ENCODE measurements around the gene MTOR. TPM values are rescaled to one million over a fixed set of nuclear protein-coding genes. Genes with fewer than 3 reads are reported as not detected.

Gene MTOR
- total RNA-seq, 1 donor from 2014 or later, result 61.9 TPM

DNA sequence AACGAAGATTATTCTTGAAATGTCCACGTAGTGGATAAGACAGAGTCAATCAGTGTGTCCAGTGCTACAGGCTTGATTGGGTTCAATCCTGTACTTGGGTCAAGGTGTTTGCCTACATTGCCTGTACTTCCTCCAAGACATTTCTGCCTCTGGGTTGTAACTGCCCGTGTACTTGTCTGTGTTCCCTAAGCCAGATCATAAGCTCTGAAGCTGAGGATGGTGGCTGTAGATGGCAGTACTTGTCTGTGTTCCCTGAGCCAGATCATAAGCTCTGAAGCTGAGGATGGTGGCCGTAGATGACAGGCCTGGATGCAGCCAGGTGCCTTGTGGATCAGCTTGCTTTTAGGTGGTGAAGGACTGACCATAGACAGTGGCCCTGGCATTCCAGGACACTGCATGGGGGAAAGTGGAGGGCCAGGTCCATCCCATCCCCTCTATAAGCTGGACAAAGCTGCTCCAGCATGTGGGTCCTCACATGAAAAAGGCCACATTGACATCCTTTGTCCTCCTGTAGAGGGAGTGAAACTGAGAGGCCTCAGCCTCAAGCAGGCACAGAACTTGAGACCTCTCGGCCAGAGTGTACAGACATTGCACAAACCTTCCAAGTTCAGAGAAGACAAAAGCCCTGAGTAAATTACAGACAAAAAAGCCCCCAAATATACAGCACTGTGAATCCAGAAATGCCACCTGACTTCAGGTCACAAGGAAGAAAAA, 200.5 kb downstream of the MTOR start:
- H3K27me3 Mint-ChIP-seq (ENCODE audit: unreplicated experiment), result peaks cover 3% of the 10 kb centered on the region
- peaks cover 12% of the 10 kb centered on the region for H3K36me3 Mint-ChIP-seq (ENCODE audit: low read depth, unreplicated experiment)
- no peak overlapping the region for H3K4me3 Mint-ChIP-seq (ENCODE audit: unreplicated experiment)
- H3K4me1 Mint-ChIP-seq (ENCODE audit: unreplicated experiment), result peaks cover 13% of the 10 kb centered on the region
- DNase-seq (ENCODE audit: low spot score), result no peak
- H3K9me3 Mint-ChIP-seq (ENCODE audit: unreplicated experiment), result no peaks in the 10 kb centered on the region
- TF ChIP-seq, protein P1, sequence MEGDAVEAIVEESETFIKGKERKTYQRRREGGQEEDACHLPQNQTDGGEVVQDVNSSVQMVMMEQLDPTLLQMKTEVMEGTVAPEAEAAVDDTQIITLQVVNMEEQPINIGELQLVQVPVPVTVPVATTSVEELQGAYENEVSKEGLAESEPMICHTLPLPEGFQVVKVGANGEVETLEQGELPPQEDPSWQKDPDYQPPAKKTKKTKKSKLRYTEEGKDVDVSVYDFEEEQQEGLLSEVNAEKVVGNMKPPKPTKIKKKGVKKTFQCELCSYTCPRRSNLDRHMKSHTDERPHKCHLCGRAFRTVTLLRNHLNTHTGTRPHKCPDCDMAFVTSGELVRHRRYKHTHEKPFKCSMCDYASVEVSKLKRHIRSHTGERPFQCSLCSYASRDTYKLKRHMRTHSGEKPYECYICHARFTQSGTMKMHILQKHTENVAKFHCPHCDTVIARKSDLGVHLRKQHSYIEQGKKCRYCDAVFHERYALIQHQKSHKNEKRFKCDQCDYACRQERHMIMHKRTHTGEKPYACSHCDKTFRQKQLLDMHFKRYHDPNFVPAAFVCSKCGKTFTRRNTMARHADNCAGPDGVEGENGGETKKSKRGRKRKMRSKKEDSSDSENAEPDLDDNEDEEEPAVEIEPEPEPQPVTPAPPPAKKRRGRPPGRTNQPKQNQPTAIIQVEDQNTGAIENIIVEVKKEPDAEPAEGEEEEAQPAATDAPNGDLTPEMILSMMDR (IDR thresholded peaks at IDR 0.05; ENCODE audit: unreplicated experiment), result no peak
- no peak overlapping the region for H3K27ac Mint-ChIP-seq (ENCODE audit: unreplicated experiment)

DNA sequence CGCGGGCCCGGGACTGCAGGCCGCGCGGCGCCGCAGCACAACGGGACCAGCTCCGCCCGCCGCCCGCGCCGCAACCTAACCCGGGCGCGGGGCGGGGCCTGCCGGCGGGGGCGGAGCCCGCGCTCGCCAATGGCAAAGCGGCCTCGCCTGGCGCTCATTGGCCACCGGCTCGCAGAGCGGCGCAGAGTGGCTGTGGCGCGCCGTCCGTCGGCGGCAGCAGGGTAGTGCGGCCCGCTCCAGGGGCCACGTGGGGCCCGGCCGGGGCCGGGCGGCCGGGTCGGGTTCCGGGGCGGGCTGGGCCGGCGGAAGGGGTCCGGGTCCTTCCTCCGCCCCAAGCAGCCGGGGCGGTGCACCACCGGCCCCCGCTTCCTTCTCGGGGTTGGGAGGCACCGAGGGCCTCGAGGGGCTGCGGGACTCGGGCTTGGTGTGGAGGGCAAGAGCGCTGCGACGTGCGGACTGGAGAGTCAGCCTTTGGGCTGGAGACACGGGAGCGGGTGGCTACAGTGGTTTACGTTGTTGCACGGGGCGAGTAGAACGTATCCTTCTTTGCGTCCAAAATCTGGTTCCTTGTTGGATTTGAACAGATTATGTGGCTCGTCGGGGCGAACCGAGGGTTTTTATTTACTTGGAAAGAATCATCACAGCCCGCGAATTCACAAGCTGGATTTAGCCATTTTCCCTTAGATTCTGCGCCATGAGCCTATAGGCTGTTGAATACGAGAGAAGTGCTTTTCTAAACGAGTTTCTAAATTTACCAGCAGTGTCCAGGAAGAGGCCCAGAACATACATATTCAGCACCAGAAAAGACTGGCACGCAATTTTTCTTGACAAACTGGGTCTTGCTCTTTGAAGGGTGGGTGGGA, 202.2 kb downstream of the MTOR start, which contains the start of gene SRM:
SRM (minus strand) TSS at position 51 of the 863 bp plus-strand sequence. CDS start 75 bp downstream, outside the sequence.
- TF ChIP-seq, protein P1 (IDR thresholded peaks at IDR 0.05; ENCODE audit: unreplicated experiment), result peak; percentile 50
- H3K9me3 Mint-ChIP-seq (ENCODE audit: unreplicated experiment), result no peaks in the 10 kb centered on the region
- H3K27me3 Mint-ChIP-seq (ENCODE audit: unreplicated experiment), result peaks cover 3% of the 10 kb centered on the region
- no peak within 1 kb of the TSS for H3K27ac Mint-ChIP-seq (ENCODE audit: unreplicated experiment)
- H3K4me3 Mint-ChIP-seq (ENCODE audit: unreplicated experiment), result peak within 1 kb of the TSS; percentile 97
- no peaks in the 10 kb centered on the region for H3K36me3 Mint-ChIP-seq (ENCODE audit: low read depth, unreplicated experiment)
- H3K4me1 Mint-ChIP-seq (ENCODE audit: unreplicated experiment), result peaks cover 13% of the 10 kb centered on the region
- DNase-seq (ENCODE audit: low spot score), result peak; percentile 93

DNA sequence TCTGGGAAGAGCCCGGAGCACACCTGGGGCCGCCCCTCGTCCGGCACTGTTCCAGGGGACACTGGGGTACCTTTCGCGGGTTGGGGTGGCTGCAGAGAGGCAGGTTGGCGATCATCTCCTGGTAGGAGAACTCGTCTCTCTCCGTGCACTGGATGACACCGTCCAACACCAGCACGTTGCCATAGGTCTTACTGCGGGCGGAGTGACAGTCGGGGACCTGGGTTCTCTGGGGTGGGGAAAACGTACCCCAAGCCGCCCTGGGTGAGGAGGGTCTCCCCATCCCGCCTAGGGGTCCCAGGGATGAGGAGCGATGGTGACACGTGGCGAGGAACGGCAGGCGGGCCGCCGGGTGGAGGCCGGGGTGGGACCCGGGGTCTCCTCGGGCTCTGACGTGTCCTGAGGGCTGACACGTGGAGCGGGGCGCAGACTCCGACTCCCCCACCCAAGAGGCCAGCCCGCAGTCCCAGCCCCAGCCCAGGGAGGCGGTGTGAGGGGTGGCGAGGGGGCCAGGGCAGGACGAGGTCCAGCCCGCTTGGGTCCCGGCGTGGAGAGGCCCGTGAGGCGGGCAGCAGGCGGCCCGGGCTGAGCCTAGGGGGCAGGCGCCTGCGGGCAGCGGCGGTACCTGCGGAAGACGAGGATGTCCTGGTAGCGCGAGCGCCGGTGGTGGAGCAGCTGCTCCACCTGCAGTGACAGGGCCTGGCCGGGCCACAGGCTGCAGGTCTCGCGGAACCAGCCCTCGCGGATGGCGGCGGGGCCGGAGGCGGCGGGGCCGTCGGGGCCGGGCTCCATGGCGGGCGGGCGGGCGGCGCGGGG, 203.0 kb downstream of the MTOR start:
- H3K4me3 Mint-ChIP-seq (ENCODE audit: unreplicated experiment), result peak overlapping the region; percentile 97
- TF ChIP-seq, protein P1 (IDR thresholded peaks at IDR 0.05; ENCODE audit: unreplicated experiment), result no peak
- no peak for DNase-seq (ENCODE audit: low spot score)
- peaks cover 2% of the 10 kb centered on the region for H3K36me3 Mint-ChIP-seq (ENCODE audit: low read depth, unreplicated experiment)
- no peaks in the 10 kb centered on the region for H3K9me3 Mint-ChIP-seq (ENCODE audit: unreplicated experiment)
- H3K27me3 Mint-ChIP-seq (ENCODE audit: unreplicated experiment), result peaks cover 3% of the 10 kb centered on the region
- peaks cover 13% of the 10 kb centered on the region for H3K4me1 Mint-ChIP-seq (ENCODE audit: unreplicated experiment)
- no peak overlapping the region for H3K27ac Mint-ChIP-seq (ENCODE audit: unreplicated experiment)

DNA sequence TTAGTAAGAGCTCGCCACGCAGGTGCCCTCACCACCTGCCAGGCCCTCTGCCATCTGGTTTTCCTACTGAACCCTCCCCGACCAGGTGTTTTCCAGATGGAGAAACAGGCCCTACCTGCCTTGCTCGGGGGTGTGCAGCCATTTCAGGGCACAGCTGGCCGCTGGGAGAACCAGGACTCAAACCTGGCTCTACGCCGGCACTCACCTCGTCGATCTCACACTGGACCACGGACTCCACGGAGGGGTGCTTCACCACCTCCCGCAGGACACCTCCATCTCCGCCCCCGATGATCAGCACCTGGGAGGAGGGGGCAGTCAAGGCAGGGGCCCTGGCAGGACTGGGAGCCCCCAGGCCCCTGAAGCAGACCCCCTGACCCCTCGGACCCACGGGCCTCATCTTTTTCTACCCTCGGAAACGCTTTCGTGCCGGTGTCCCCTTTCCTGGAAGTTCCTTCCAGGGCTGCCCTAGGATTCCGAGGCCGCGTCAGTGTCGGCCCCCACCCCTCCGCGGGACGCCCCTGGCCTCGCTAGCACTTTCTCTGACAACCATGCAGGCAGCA, 203.7 kb downstream of the MTOR start:
- DNase-seq (ENCODE audit: low spot score), result no peak
- H3K27ac Mint-ChIP-seq (ENCODE audit: unreplicated experiment), result no peak overlapping the region
- no peaks in the 10 kb centered on the region for H3K9me3 Mint-ChIP-seq (ENCODE audit: unreplicated experiment)
- peak overlapping the region; percentile 97 for H3K4me3 Mint-ChIP-seq (ENCODE audit: unreplicated experiment)
- TF ChIP-seq, protein P1 (IDR thresholded peaks at IDR 0.05; ENCODE audit: unreplicated experiment), result no peak
- H3K27me3 Mint-ChIP-seq (ENCODE audit: unreplicated experiment), result peaks cover 3% of the 10 kb centered on the region
- H3K4me1 Mint-ChIP-seq (ENCODE audit: unreplicated experiment), result peaks cover 13% of the 10 kb centered on the region
- H3K36me3 Mint-ChIP-seq (ENCODE audit: low read depth, unreplicated experiment), result peaks cover 3% of the 10 kb centered on the region
